ENCODE measurements around the gene KRTAP12-4. TPM values are rescaled to one million over a fixed set of nuclear protein-coding genes. Genes with fewer than 3 reads are reported as not detected.

Gene KRTAP12-4
- total and polyA plus RNA-seq, 2 donors from 2014 or later = not detected

DNA sequence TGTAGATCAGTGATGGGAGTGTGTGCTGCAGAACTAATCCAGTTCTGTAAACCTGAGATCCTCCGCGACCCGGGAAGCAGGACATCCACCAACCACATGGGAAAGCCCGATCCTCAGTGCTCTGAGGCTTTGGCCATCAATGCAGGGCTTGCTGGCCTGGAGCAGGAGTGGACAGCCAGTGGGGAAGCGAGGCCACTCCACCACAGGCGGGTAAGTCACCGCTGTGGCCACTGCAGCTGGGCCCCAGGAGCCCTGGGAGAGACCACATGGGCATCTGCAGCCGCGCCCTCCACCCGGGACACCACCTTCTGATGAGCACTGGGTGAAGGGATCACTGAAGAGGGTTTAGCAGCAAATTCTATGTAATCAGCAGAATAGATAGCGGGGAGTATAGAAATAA is 26.7 kb upstream of the KRTAP12-4 start:
- no peaks in the 10 kb centered on the region for H3K36me3 ChIP-seq (ENCODE audit: control insufficient read depth in 2 of 3, insufficient read depth in 3 of 3, low read length in 3 of 3)
- no peak overlapping the region for H3K9ac ChIP-seq (ENCODE audit: low read length in 3 of 3)
- FAIRE-seq (no peak), DNase-seq (no peak)
- H3K4me3 ChIP-seq (ENCODE audit: low read length in 3 of 3) = no peak overlapping the region
- H3K9me3 ChIP-seq (ENCODE audit: control insufficient read depth in 2 of 3, insufficient read depth in 1 of 3, low read length in 3 of 3) = no peaks in the 10 kb centered on the region
- H3K27me3 ChIP-seq (ENCODE audit: control insufficient read depth, insufficient read depth, low read length) = no peaks in the 10 kb centered on the region
- no peak for TF ChIP-seq CTCF (IDR thresholded peaks at IDR 0.05; ENCODE audit: borderline replicate concordance, extremely low read depth, insufficient read depth)
- H3K27ac ChIP-seq (ENCODE audit: low read depth in 2 of 2, low read length in 2 of 2) = no peak overlapping the region
- no peaks in the 10 kb centered on the region for H3K4me1 ChIP-seq (ENCODE audit: control insufficient read depth in 2 of 3, insufficient read depth in 2 of 3, low read depth in 1 of 3, low read length in 3 of 3)
- intact Hi-C loops (cut with DNase I) = no loop called here

DNA sequence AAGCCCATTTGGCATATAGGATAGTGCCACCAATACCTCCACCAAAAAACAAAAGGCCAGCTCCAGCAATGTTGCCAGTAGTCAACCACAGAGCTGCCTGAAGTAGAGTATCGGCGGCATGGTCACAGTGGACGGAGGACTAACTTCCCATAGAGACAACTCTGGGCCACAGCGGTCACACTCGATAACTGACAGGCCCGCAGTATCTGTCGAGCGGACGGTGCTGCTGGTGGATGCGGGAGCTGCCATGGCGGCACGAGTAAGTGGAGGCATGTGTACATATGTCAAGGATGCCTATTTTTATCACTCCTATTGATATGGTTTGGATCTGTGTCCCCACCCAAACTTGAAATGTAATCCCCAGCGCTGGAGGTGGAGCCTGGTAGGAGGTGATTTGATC is 23.4 kb upstream of the KRTAP12-4 start:
- no peak for FAIRE-seq
- intact Hi-C loops (cut with DNase I) = no loop called here
- no peaks in the 10 kb centered on the region for H3K27me3 ChIP-seq (ENCODE audit: control insufficient read depth, insufficient read depth, low read length)
- H3K9ac ChIP-seq (ENCODE audit: low read length in 3 of 3) = no peak overlapping the region
- no peak overlapping the region for H3K27ac ChIP-seq (ENCODE audit: low read depth in 2 of 2, low read length in 2 of 2)
- TF ChIP-seq CTCF (IDR thresholded peaks at IDR 0.05; ENCODE audit: borderline replicate concordance, extremely low read depth, insufficient read depth) = no peak
- DNase-seq = no peak
- H3K36me3 ChIP-seq (ENCODE audit: control insufficient read depth in 2 of 3, insufficient read depth in 3 of 3, low read length in 3 of 3) = no peaks in the 10 kb centered on the region
- no peaks in the 10 kb centered on the region for H3K4me1 ChIP-seq (ENCODE audit: control insufficient read depth in 2 of 3, insufficient read depth in 2 of 3, low read depth in 1 of 3, low read length in 3 of 3)
- no peak overlapping the region for H3K4me3 ChIP-seq (ENCODE audit: low read length in 3 of 3)
- no peaks in the 10 kb centered on the region for H3K9me3 ChIP-seq (ENCODE audit: control insufficient read depth in 2 of 3, insufficient read depth in 1 of 3, low read length in 3 of 3)

GRCh38 chr21:44671911-44672310 is 17.5 kb upstream of the KRTAP12-4 start:
- DNase-seq = no peak

More at GRCh38 chr21:44671911-44672310, 17.5 kb upstream of the KRTAP12-4 start:
- Histone ChIP-seq H3K9ac (ENCODE audit: low read length in 3 of 3) (no peak overlapping the region), H3K27ac (ENCODE audit: low read depth in 2 of 2, low read length in 2 of 2) (no peak overlapping the region), H3K9me3 (ENCODE audit: control insufficient read depth in 2 of 3, insufficient read depth in 1 of 3, low read length in 3 of 3) (peaks cover 0 to 2% (median 0%) of the 10 kb centered on the region in 3 donors), H3K4me3 (ENCODE audit: low read length in 3 of 3) (no peak overlapping the region), H3K36me3 (ENCODE audit: control insufficient read depth in 2 of 3, insufficient read depth in 3 of 3, low read length in 3 of 3) (no peaks in the 10 kb centered on the region), H3K4me1 (ENCODE audit: control insufficient read depth in 2 of 3, insufficient read depth in 2 of 3, low read depth in 1 of 3, low read length in 3 of 3) (no peaks in the 10 kb centered on the region), H3K27me3 (ENCODE audit: control insufficient read depth, insufficient read depth, low read length) (no peaks in the 10 kb centered on the region)
- no peak for TF ChIP-seq CTCF (IDR thresholded peaks at IDR 0.05; ENCODE audit: borderline replicate concordance, extremely low read depth, insufficient read depth)
- FAIRE-seq = no peak
- intact Hi-C loops (cut with DNase I) = no loop called here

Measured in kidney (tissue), 14 donors.